Spleen (tissue), 11 donors: ENCODE data around the gene CRYBG1. TPM values are rescaled to one million over a fixed set of nuclear protein-coding genes. Genes with fewer than 3 reads are reported as not detected.

Source experiments
- DNase-seq: peaks from one replicate; pipeline ENCODE4 v3.0.0-alpha.2; 2020
- H3K27ac ChIP-seq, 8 donors: fragments of 200-600 bp; sonication (generic) in 7 of 8; 1 replicate in 4 of 8; 2 replicates in 4 of 8; pipeline versions ENCODE4 v1.5.0 to v1.8.0; 2016 to 2021; ENCODE audit warnings: inconsistent platforms in 4 of 8, mild to moderate bottlenecking in 4 of 8, moderate library complexity in 1 of 8
- H3K27me3 ChIP-seq, 7 donors: fragments of 200-600 bp; sonication (generic) in 6 of 7; replicated peaks in 1 of 7; 1 replicate in 4 of 7; 2 replicates in 3 of 7; pipeline versions ENCODE4 v1.5.0 to v1.8.0; 2016 to 2021; ENCODE audit warnings: inconsistent platforms in 3 of 7, mild to moderate bottlenecking in 1 of 7
- H3K36me3 ChIP-seq, 6 donors: fragments of 200-600 bp; sonication (generic) in 5 of 6; 1 replicate in 4 of 6; 2 replicates in 2 of 6; pipeline versions ENCODE4 v1.5.0 to v1.8.0; 2016 to 2021; ENCODE audit warnings: inconsistent platforms in 2 of 6
- H3K4me1 ChIP-seq, 6 donors: fragments of 200-600 bp; sonication (generic) in 5 of 6; 1 replicate in 3 of 6; 2 replicates in 3 of 6; pipeline versions ENCODE4 v1.5.0 to v1.8.0; 2016 to 2021; ENCODE audit warnings: inconsistent platforms in 3 of 6
- H3K4me3 ChIP-seq, 8 donors: fragments of 200-600 bp; sonication (generic) in 7 of 8; 1 replicate in 4 of 8; 2 replicates in 4 of 8; pipeline versions ENCODE4 v1.5.0 to v1.8.0; 2016 to 2021; ENCODE audit warnings: inconsistent platforms in 4 of 8, mild to moderate bottlenecking in 4 of 8, moderate library complexity in 2 of 8
- H3K9me3 ChIP-seq, 8 donors: fragments of 200-600 bp; sonication (generic) in 7 of 8; 1 replicate in 4 of 8; 2 replicates in 4 of 8; pipeline versions ENCODE4 v1.5.0 to v1.8.0; 2016 to 2021; ENCODE audit warnings: inconsistent platforms in 4 of 8
- CTCF ChIP-seq, 11 experiments: fragments of 200-600 bp in 7 of 11; fragments of 450-650 bp in 4 of 11; sonication (generic) in 4 of 11; IDR thresholded peaks in 8 of 11; conservative IDR thresholded peaks in 3 of 11; 1 replicate in 7 of 11; 2 replicates in 4 of 11; pipeline versions ENCODE4 v1.4.0 to v1.8.0; 2016 to 2021; ENCODE audit warnings: antibody characterized with exemption in 11 of 11, inconsistent platforms in 4 of 11, mild to moderate bottlenecking in 1 of 11
- POLR2A ChIP-seq, 3 donors: fragments of 450-650 bp; IDR thresholded peaks; one replicate each; pipeline ENCODE4 v1.5.1; 2017; ENCODE audit warnings: antibody characterized with exemption in 3 of 3, mild to moderate bottlenecking in 1 of 3
- POLR2AphosphoS5 ChIP-seq, 3 donors: sonication (generic); formaldehyde crosslinking; IDR thresholded peaks; one replicate each; pipeline ENCODE4 v1.5.1; 2017; ENCODE audit warnings: antibody characterized with exemption in 3 of 3
- WGBS, 5 donors: extraction: QIAGEN DNeasy Blood & Tissue Kit in 3 of 5; methylation state at CpG; one replicate each; pipeline versions ENCODE4 v1.1.5 to v1.1.7; 2013 to 2018; 5-methylcytosine and 5-hydroxymethylcytosine counted together
- intact Hi-C: fragments of 100-400 bp; cut with DNase I; formaldehyde crosslinking; loops from one replicate; pipeline ENCODE4 v1.15.0; 2023; ENCODE audit warnings: low total_unique reads
- polyA plus RNA-seq, 3 donors: library from polyadenylated mRNA; stranded (reverse); fragments of 200-250 nt; gene quantifications; one replicate each; pipeline ENCODE4 v1.2.1, GENCODE V29; 2013
- total RNA-seq, 7 donors: library from RNA; depleted of rRNA in 3 of 7; stranded (reverse); fragments of >200 nt in 3 of 7; fragmentation: NEBNext Ultra II Directional in 4 of 7; extraction: Animal tissue kit (Norgen Biotek cat#: 25700) in 4 of 7; gene quantifications; one replicate each; pipeline versions ENCODE4 v1.1.0 to v1.2.1, GENCODE V29; 2016 to 2021
- donor health status: healthy with polysubstance abuse.
- donor health status: DM: no; HTN: no; CAD: no; lungs with moderate emphysema.
- donor health status: DM: no; HTN: no; CAD: no.
- donor health status: Bipolar disorder and iron deficiency.
- donor health status: healthy.
- donor health status: DM: no; HTN: no; CAD: no.
- donor health status: DM: yes; HTN: yes; CAD: no.

CRYBG1 gene
- total and polyA plus RNA-seq, 10 donors: 5.6 to 39.1 (median 28.1) TPM

- H3K36me3 ChIP-seq: no peaks in the 10 kb centered on the region
- no peak for TF ChIP-seq POLR2A (IDR thresholded peaks at IDR 0.05)
- TF ChIP-seq CTCF (IDR thresholded peaks at IDR 0.05 in 8 of 11, conservative IDR thresholded peaks at IDR 0.05 in 3 of 11): no peak
- no peak for TF ChIP-seq POLR2AphosphoS5 (IDR thresholded peaks at IDR 0.05)
Measured at GRCh38 chr6:106413016-106413415, 52.5 kb downstream of the CRYBG1 start.

GRCh38 chr6:106413722-106414121 lies 53.2 kb downstream of the CRYBG1 start:
- no peak for TF ChIP-seq POLR2A (IDR thresholded peaks at IDR 0.05)
- TF ChIP-seq POLR2AphosphoS5 (IDR thresholded peaks at IDR 0.05): no peak
- TF ChIP-seq CTCF (IDR thresholded peaks at IDR 0.05 in 8 of 11, conservative IDR thresholded peaks at IDR 0.05 in 3 of 11): no peak
- H3K4me1 ChIP-seq: no peaks in the 10 kb centered on the region
- DNase-seq: no peak
- peaks cover 0 to 7% (median 0%) of the 10 kb centered on the region in 7 donors for H3K27me3 ChIP-seq
- no peaks in the 10 kb centered on the region for H3K36me3 ChIP-seq
- H3K9me3 ChIP-seq: no peaks in the 10 kb centered on the region
- 36 to 45% (median 41%) methylated on average over 2 of the region's 2 CpGs for WGBS, 5 donors
- H3K27ac ChIP-seq: no peak overlapping the region
- intact Hi-C loops: no loop called here
- H3K4me3 ChIP-seq: no peak overlapping the region

More at GRCh38 chr6:106413016-106413415, 52.5 kb downstream of the CRYBG1 start:
- H3K27ac ChIP-seq: no peak overlapping the region
- H3K4me3 ChIP-seq: no peak overlapping the region
- H3K9me3 ChIP-seq: peaks cover 0 to 3% (median under 1%) of the 10 kb centered on the region in 8 donors
- DNase-seq: no peak
- H3K27me3 ChIP-seq: peaks cover 0 to 7% (median 0%) of the 10 kb centered on the region in 7 donors
- H3K4me1 ChIP-seq: no peaks in the 10 kb centered on the region
- intact Hi-C loops: no loop called here

GRCh38 chr6:106415921-106416320 lies 55.4 kb downstream of the CRYBG1 start:
- no peaks in the 10 kb centered on the region for H3K9me3 ChIP-seq
- peaks cover 0 to 7% (median 0%) of the 10 kb centered on the region in 7 donors for H3K27me3 ChIP-seq
- 68 to 75% (median 73%) methylated on average over 4 of the region's 4 CpGs for WGBS, 5 donors
- DNase-seq: no peak
- no peaks in the 10 kb centered on the region for H3K4me1 ChIP-seq
- no peaks in the 10 kb centered on the region for H3K36me3 ChIP-seq
- no peak for TF ChIP-seq POLR2AphosphoS5 (IDR thresholded peaks at IDR 0.05)
- no peak for TF ChIP-seq POLR2A (IDR thresholded peaks at IDR 0.05)
- TF ChIP-seq CTCF (IDR thresholded peaks at IDR 0.05 in 8 of 11, conservative IDR thresholded peaks at IDR 0.05 in 3 of 11): no peak
- no peak overlapping the region for H3K27ac ChIP-seq
- no peak overlapping the region for H3K4me3 ChIP-seq
- intact Hi-C loops: no loop called here

GRCh38 chr6:106417572-106418147 lies 57.1 kb downstream of the CRYBG1 start:
- no peak overlapping the region for H3K4me3 ChIP-seq
- H3K27me3 ChIP-seq: peaks cover 0 to 7% (median 0%) of the 10 kb centered on the region in 7 donors
- intact Hi-C loops: no loop called here
- TF ChIP-seq POLR2AphosphoS5 (IDR thresholded peaks at IDR 0.05) (no peak), CTCF (IDR thresholded peaks at IDR 0.05 in 8 of 11, conservative IDR thresholded peaks at IDR 0.05 in 3 of 11) (no peak), POLR2A (IDR thresholded peaks at IDR 0.05) (no peak)
- no peaks in the 10 kb centered on the region for H3K4me1 ChIP-seq
- no peaks in the 10 kb centered on the region for H3K36me3 ChIP-seq
- 66 to 86% (median 77%) methylated on average over 4 to 6 of the region's 6 CpGs for WGBS, 5 donors
- DNase-seq: no peak
- H3K27ac ChIP-seq: no peak overlapping the region
- H3K9me3 ChIP-seq: no peaks in the 10 kb centered on the region
